K562 (cell line): Measurements from ENCODE around the gene SLMAP. TPM values are rescaled to one million over a fixed set of nuclear protein-coding genes. Genes with fewer than 3 reads are reported as not detected.

ENCODE experiments used
- CTCF ChIP-seq, 3 experiments: IDR thresholded peaks in 2 of 3; conservative IDR thresholded peaks in 1 of 3; 2 replicates each; pipeline ENCODE4 v1.5.1; 2011 to 2012; ENCODE audit warnings: low read length in 3 of 3, mild to moderate bottlenecking in 3 of 3, control low read depth in 2 of 3, improper control_type of control experiment in 1 of 3, inconsistent platforms in 1 of 3, low read depth in 1 of 3, mixed read lengths in 1 of 3, moderate library complexity in 1 of 3; ENCODE audit not compliant: insufficient read depth in 2 of 3
- NFRKB ChIP-seq: fragments of 450-650 bp; IDR thresholded peaks from 2 replicates; pipeline ENCODE4 v1.6.1; 2016; ENCODE audit warnings: low read depth
- NRF1 ChIP-seq, 2 experiments: fragments of 450-650 bp; IDR thresholded peaks in 1 of 2; conservative IDR thresholded peaks in 1 of 2; 2 replicates each; pipeline ENCODE4 v1.6.1; 2014; ENCODE audit warnings: mild to moderate bottlenecking in 2 of 2
- PRPF4 ChIP-seq: fragments of 200-400 bp; formaldehyde crosslinking; IDR thresholded peaks from one replicate; pipeline ENCODE4 v1.6.1; 2017; ENCODE audit warnings: low read length, low read depth, mild to moderate bottlenecking; ENCODE audit not compliant: insufficient read depth, poor library complexity, severe bottlenecking
- polyA plus RNA-seq, 8 experiments: library from polyadenylated mRNA; depleted of rRNA in 4 of 8; stranded (reverse) in 5 of 8; unstranded in 3 of 8; fragments of >200 nt; fragmentation: Nextera tagmentation in 2 of 8; fragmentation: Illumina TruSeq in 1 of 8; extraction: Ambion mirVana in 2 of 8; extraction: Trizol in 1 of 8; gene quantifications; 2 replicates each; pipeline versions ENCODE4 v1.2.1 to v1.2.3, GENCODE V29; 2011 to 2014; ENCODE audit warnings: inconsistent platforms in 1 of 8, missing spikeins in 1 of 8
- total RNA-seq, 7 experiments: library from RNA; depleted of rRNA in 6 of 7; stranded (reverse); fragments of >200 nt in 6 of 7; fragmentation: Illumina TruSeq in 2 of 7; extraction: Trizol in 2 of 7; gene quantifications; 2 replicates each; pipeline versions ENCODE4 v1.2.1 to v1.2.3, GENCODE V29; 2011 to 2021; ENCODE audit warnings: low replicate concordance in 1 of 7
- TF ChIP-seq, protein P1 (sequence below), 2 experiments: fragments of 450-650 bp; formaldehyde crosslinking in 1 of 2; IDR thresholded peaks; 2 replicates each; pipeline versions ENCODE4 v1.4.0 to v1.6.1; 2014 to 2020; ENCODE audit warnings: mild to moderate bottlenecking in 2 of 2, borderline replicate concordance in 1 of 2, low read depth in 1 of 2

Gene SLMAP
- total and polyA plus RNA-seq, 9 of the 15 experiments (the other 6 are each of a cell fraction or from before 2014, with no cell fraction given) = 12.1 to 50.7 (median 28.3) TPM

DNA sequence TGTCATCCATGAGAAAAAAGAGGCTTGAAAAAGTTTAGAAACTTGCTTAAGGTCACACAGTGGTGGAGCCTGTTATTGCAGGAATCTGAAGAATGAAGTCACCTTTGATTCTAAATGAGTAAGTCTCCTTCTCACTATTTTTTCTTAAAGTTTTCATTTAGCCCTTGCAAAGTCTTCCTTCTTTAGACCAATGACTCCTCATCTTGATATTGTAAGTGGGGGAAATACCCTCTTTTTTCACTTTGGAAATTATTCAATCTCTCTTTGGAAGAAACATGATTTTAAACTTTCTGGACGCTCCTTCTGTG lies 787 bp upstream of the SLMAP start (continued):
- TF ChIP-seq, protein P1, sequence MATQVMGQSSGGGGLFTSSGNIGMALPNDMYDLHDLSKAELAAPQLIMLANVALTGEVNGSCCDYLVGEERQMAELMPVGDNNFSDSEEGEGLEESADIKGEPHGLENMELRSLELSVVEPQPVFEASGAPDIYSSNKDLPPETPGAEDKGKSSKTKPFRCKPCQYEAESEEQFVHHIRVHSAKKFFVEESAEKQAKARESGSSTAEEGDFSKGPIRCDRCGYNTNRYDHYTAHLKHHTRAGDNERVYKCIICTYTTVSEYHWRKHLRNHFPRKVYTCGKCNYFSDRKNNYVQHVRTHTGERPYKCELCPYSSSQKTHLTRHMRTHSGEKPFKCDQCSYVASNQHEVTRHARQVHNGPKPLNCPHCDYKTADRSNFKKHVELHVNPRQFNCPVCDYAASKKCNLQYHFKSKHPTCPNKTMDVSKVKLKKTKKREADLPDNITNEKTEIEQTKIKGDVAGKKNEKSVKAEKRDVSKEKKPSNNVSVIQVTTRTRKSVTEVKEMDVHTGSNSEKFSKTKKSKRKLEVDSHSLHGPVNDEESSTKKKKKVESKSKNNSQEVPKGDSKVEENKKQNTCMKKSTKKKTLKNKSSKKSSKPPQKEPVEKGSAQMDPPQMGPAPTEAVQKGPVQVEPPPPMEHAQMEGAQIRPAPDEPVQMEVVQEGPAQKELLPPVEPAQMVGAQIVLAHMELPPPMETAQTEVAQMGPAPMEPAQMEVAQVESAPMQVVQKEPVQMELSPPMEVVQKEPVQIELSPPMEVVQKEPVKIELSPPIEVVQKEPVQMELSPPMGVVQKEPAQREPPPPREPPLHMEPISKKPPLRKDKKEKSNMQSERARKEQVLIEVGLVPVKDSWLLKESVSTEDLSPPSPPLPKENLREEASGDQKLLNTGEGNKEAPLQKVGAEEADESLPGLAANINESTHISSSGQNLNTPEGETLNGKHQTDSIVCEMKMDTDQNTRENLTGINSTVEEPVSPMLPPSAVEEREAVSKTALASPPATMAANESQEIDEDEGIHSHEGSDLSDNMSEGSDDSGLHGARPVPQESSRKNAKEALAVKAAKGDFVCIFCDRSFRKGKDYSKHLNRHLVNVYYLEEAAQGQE (IDR thresholded peaks at IDR 0.05; ENCODE audit: borderline replicate concordance) = no peak
- TF ChIP-seq, protein P1 (CRISPR knock-in tag; IDR thresholded peaks at IDR 0.05; ENCODE audit: low read depth) = no peak
- 0 out of 4 replicates have a peak, but pooled peaks of 1 of the 2 experiments have one; percentile 3 for TF ChIP-seq NRF1 (conservative IDR thresholded peaks at IDR 0.05 in 1 of 2, IDR thresholded peaks at IDR 0.05 in 1 of 2)
- TF ChIP-seq CTCF (IDR thresholded peaks at IDR 0.05 in 2 of 3, conservative IDR thresholded peaks at IDR 0.05 in 1 of 3; ENCODE audit: insufficient read depth in 2 of 3, low read depth in 1 of 3, low read length in 3 of 3) = peak in 1 of 3 experiments; percentile 2; a peak in 2 of 6 replicates
- no peak for TF ChIP-seq PRPF4
- no peak for TF ChIP-seq NFRKB
